ENCODE data around the gene ROR1. TPM values are rescaled to one million over a fixed set of nuclear protein-coding genes. Genes with fewer than 3 reads are reported as not detected.

Gene ROR1
- total and polyA plus RNA-seq, 12 donors, result 2.9 to 36.2 (median 15.3) TPM

- H3K4me1 ChIP-seq, result peaks cover 0 to 49% (median 17%) of the 10 kb centered on the region in 9 donors
- H3K27me3 ChIP-seq, result no peaks in the 10 kb centered on the region
- TF ChIP-seq CTCF (IDR thresholded peaks at IDR 0.05), result no peak
- no peaks in the 10 kb centered on the region for H3K36me3 ChIP-seq
- intact Hi-C loops (cut with DNase I), result loop anchor here in 7 of 10 donors (1.0 to 10.0 kb wide), 4 partner anchors 10 to 240 kb away; no protein-coding TSS in a partner anchor
- no peaks in the 10 kb centered on the region for H3K9me3 ChIP-seq
- 87 to 88% methylated on average over 1 of the region's 1 CpG for WGBS, 2 donors
- no peak overlapping the region for H3K27ac ChIP-seq
- DNase-seq (no peak), ATAC-seq (no peak)
- no peak overlapping the region for H3K4me3 ChIP-seq
Measured at GRCh38 chr1:63934697-63935096, 160.9 kb downstream of the ROR1 start.

- DNase-seq (no peak), ATAC-seq (peak in 7 of 8 donors; percentile 54 to 86 (median 74))
- Histone ChIP-seq H3K4me1 (peaks cover 0 to 44% (median 15%) of the 10 kb centered on the region in 9 donors), H3K4me3 (no peak overlapping the region), H3K27ac (peak overlapping the region in 5 of 10 donors; percentile 10 to 75 (median 41)), H3K27me3 (no peaks in the 10 kb centered on the region), H3K9me3 (no peaks in the 10 kb centered on the region), H3K36me3 (no peaks in the 10 kb centered on the region)
- 53 to 74% methylated on average over 1 of the region's 1 CpG for WGBS, 2 donors
- peak in 7 of 9 donors; percentile 8 to 53 (median 41) for TF ChIP-seq CTCF (IDR thresholded peaks at IDR 0.05)
- intact Hi-C loops (cut with DNase I), result loop anchor here in 7 of 10 donors (1.0 to 10.0 kb wide), 4 partner anchors 9 to 240 kb away; no protein-coding TSS in a partner anchor
Measured at GRCh38 chr1:63935143-63935542, 161.3 kb downstream of the ROR1 start.

GRCh38 chr1:63935553-63935952, 161.7 kb downstream of the ROR1 start:
- H3K4me3 ChIP-seq, result no peak overlapping the region
- no peaks in the 10 kb centered on the region for H3K36me3 ChIP-seq
- no peak for TF ChIP-seq CTCF (IDR thresholded peaks at IDR 0.05)
- intact Hi-C loops (cut with DNase I), result loop anchor here in 7 of 10 donors (1.0 to 10.0 kb wide), 4 partner anchors 9 to 241 kb away; no protein-coding TSS in a partner anchor
- H3K27me3 ChIP-seq, result no peaks in the 10 kb centered on the region
- peak in 1 of 8 donors; percentile 29 for ATAC-seq
- H3K27ac ChIP-seq, result peak overlapping the region in 5 of 10 donors; percentile 10 to 75 (median 41)
- 7 to 15% methylated on average over 1 of the region's 1 CpG for WGBS, 2 donors
- H3K4me1 ChIP-seq, result peaks cover 0 to 40% (median 14%) of the 10 kb centered on the region in 9 donors
- DNase-seq, result no peak
- no peaks in the 10 kb centered on the region for H3K9me3 ChIP-seq

GRCh38 chr1:63936276-63936675, 162.5 kb downstream of the ROR1 start:
- Histone ChIP-seq H3K4me3 (no peak overlapping the region), H3K4me1 (peaks cover 0 to 33% (median 14%) of the 10 kb centered on the region in 9 donors), H3K27me3 (no peaks in the 10 kb centered on the region), H3K9me3 (no peaks in the 10 kb centered on the region), H3K27ac (peak overlapping the region in 2 of 10 donors; percentile 4 to 41), H3K36me3 (no peaks in the 10 kb centered on the region)
- intact Hi-C loops (cut with DNase I), result loop anchor here in 6 of 10 donors (10.0 kb wide), 3 partner anchors 189 to 241 kb away; no protein-coding TSS in a partner anchor
- peak in 1 of 8 donors; percentile 27 for ATAC-seq
- DNase-seq, result no peak
- no peak for TF ChIP-seq CTCF (IDR thresholded peaks at IDR 0.05)
- WGBS, 2 donors, result 98 to 99% methylated on average over 1 of the region's 1 CpG

All from heart right ventricle (tissue), 16 donors.